MM.1S (cell line): ENCODE data around the gene KLHL24.

Source experiments
- CTCF ChIP-seq: fragments of 300-600 bp; sonication (generic); IDR thresholded peaks from 2 replicates; pipeline ENCODE4 v1.5.1; 2016; ENCODE audit warnings: antibody characterized with exemption, low read length, mixed read lengths
- EZH2 ChIP-seq: fragments of 300-600 bp; sonication (generic); optimal IDR thresholded peaks from 2 replicates; pipeline ENCODE3; 2017; ENCODE audit warnings: low read depth, mild to moderate bottlenecking, antibody characterized with exemption, low read length, mixed read lengths

- TF ChIP-seq CTCF (no peak), EZH2 (no peak)
Observed at GRCh38 chr3:183731611-183732010, 96.2 kb downstream of the KLHL24 start.
